SIG-M5 (cell line): Measurements from ENCODE around the gene LARP1B.
"Not testable (repeated sequence)": the region's sequence is repeated elsewhere in the genome, so short reads cannot be mapped to it uniquely, and the experiment has no call there.

Experiments used
- DNase-seq: peaks from one replicate; lab custom pipeline; 2025; lab: John Stamatoyannopoulos, UW

Gene LARP1B

GRCh38 chr4:128225148-128225547 lies 164.0 kb downstream of the LARP1B start:
- no peak for DNase-seq

GRCh38 chr4:128227991-128228571 lies 167.0 kb downstream of the LARP1B start:
- no peak for DNase-seq

- DNase-seq, result no peak
Observed at GRCh38 chr4:128228845-128229795, 168.0 kb downstream of the LARP1B start.

GRCh38 chr4:128232719-128233118 lies 171.6 kb downstream of the LARP1B start:
- DNase-seq, result no peak

GRCh38 chr4:128234836-128235235 lies 173.7 kb downstream of the LARP1B start:
- no peak for DNase-seq

GRCh38 chr4:128241019-128241418 lies 179.9 kb downstream of the LARP1B start:
- DNase-seq, result no peak

GRCh38 chr4:128241425-128241913 lies 180.4 kb downstream of the LARP1B start:
- DNase-seq, result no peak

GRCh38 chr4:128241981-128242380 lies 180.9 kb downstream of the LARP1B start:
- no peak for DNase-seq

- DNase-seq, result no peak
Observed at GRCh38 chr4:128242601-128243000, 181.5 kb downstream of the LARP1B start.

- DNase-seq, result no peak
Observed at GRCh38 chr4:128244379-128244778, 183.3 kb downstream of the LARP1B start.

- not testable (repeated sequence) for DNase-seq
Observed at GRCh38 chr4:128245391-128245790, 184.3 kb downstream of the LARP1B start.

- no peak for DNase-seq
Observed at GRCh38 chr4:128247906-128248305, 186.8 kb downstream of the LARP1B start.

- no peak for DNase-seq
Observed at GRCh38 chr4:128249787-128250668, 188.9 kb downstream of the LARP1B start.

- DNase-seq, result no peak
Observed at GRCh38 chr4:128255906-128256305, 194.8 kb downstream of the LARP1B start.

- DNase-seq, result no peak
Observed at GRCh38 chr4:128256539-128256938, 195.4 kb downstream of the LARP1B start.

GRCh38 chr4:128258166-128258565 lies 197.1 kb downstream of the LARP1B start:
- DNase-seq, result not testable (repeated sequence)

GRCh38 chr4:128259889-128260288 lies 198.8 kb downstream of the LARP1B start:
- DNase-seq, result not testable (repeated sequence)
